DOHH2 (cell line): ENCODE results near the gene CCDC80.

ENCODE experiments used
- CTCF ChIP-seq: fragments of 200-600 bp; sonication (generic); IDR thresholded peaks from one replicate; pipeline ENCODE4 v1.5.1; 2014; ENCODE audit warnings: antibody characterized with exemption, mild to moderate bottlenecking, low read depth, low read length; ENCODE audit not compliant: poor library complexity, severe bottlenecking
- EZH2phosphoT487 ChIP-seq: fragments of 200-600 bp; sonication (generic); IDR thresholded peaks from 2 replicates; pipeline ENCODE4 v1.6.1; 2017; ENCODE audit warnings: borderline replicate concordance, mild to moderate bottlenecking, antibody characterized with exemption, low read length, moderate library complexity, mixed read lengths

- TF ChIP-seq CTCF, result no peak
- TF ChIP-seq EZH2phosphoT487, result no peak
Observed at GRCh38 chr3:112653881-112654300, 12.9 kb upstream of the CCDC80 start.
